Sigmoid colon (tissue), 4 donors: ENCODE results near the gene CNTNAP5.

Source experiments
- CTCF ChIP-seq, 4 experiments: fragments of 450-650 bp in 3 of 4; fragments of 200-600 bp in 1 of 4; IDR thresholded peaks; one replicate each; pipeline ENCODE4 v1.5.1; 2016 to 2019; ENCODE audit warnings: antibody characterized with exemption in 4 of 4, mild to moderate bottlenecking in 3 of 4, moderate library complexity in 2 of 4
- EP300 ChIP-seq, 4 donors: sonication (generic); formaldehyde crosslinking; IDR thresholded peaks; one replicate each; pipeline ENCODE4 v1.6.1; 2017; ENCODE audit warnings: antibody characterized with exemption in 4 of 4
- POLR2A ChIP-seq, 2 donors: fragments of 450-650 bp; IDR thresholded peaks; one replicate each; pipeline ENCODE4 v1.6.1; 2016; ENCODE audit warnings: antibody characterized with exemption in 2 of 2, mild to moderate bottlenecking in 2 of 2, moderate library complexity in 2 of 2

DNA sequence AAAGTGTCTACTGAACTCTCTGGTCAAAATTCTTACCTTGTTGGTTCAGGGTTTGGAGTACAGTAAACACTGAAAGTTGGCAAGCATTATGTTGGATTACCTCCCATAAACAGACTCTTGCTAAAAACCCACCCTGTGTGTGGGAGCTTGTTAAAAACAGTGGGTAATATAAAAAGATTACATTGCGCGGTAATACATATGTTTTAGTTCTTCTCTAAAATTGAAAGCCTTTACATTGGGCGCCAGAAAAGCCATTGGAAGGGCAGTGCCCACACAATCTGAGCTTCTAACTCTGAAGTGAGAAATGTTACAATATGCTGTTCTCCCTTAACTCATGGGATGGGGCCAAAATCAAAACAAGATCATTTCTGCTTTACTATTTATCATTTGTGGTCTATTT, 510.7 kb downstream of the CNTNAP5 start:
- no peak for TF ChIP-seq POLR2A (IDR thresholded peaks at IDR 0.05)
- TF ChIP-seq CTCF (IDR thresholded peaks at IDR 0.05), result no peak
- TF ChIP-seq EP300 (IDR thresholded peaks at IDR 0.05), result no peak
